ENCODE measurements around the gene TRAPPC14. TPM values are rescaled to one million over a fixed set of nuclear protein-coding genes. Genes with fewer than 3 reads are reported as not detected.

The TRAPPC14 gene
- total and polyA plus RNA-seq, 9 of the 15 experiments (the other 6 are each of a cell fraction or from before 2014, with no cell fraction given): 0.42 to 45.9 (median 18.2) TPM

GRCh38 chr7:100148559-100149328 lies 9.8 kb downstream of the TRAPPC14 start, which contains the start of gene LAMTOR4 (continued):
- TF ChIP-seq TBL1XR1 (IDR thresholded peaks at IDR 0.05; ENCODE audit: low read length in 2 of 2): no peak; a peak in 1 of 4 replicates
- no peak for TF ChIP-seq XRCC4 (IDR thresholded peaks at IDR 0.05; ENCODE audit: extremely low read depth, insufficient read depth, insufficient read length)
- TF ChIP-seq ATF1 (CRISPR knock-in tag; IDR thresholded peaks at IDR 0.05): no peak
- TF ChIP-seq ATF1 (tag; IDR thresholded peaks at IDR 0.05): peak; percentile 95
- peak; percentile 97 for TF ChIP-seq ASH1L (IDR thresholded peaks at IDR 0.05; ENCODE audit: borderline replicate concordance, low read depth, partially characterized antibody)
- TF ChIP-seq POLR2A (conservative IDR thresholded peaks at IDR 0.05): peak; percentile 92
- TF ChIP-seq C11orf30 (IDR thresholded peaks at IDR 0.05; ENCODE audit: low read depth): no peak; the same call in 1 of the 2 replicates
- no peak for TF ChIP-seq TGIF2 (CRISPR knock-in tag; IDR thresholded peaks at IDR 0.05)
- TF ChIP-seq LCOR (CRISPR knock-in tag; IDR thresholded peaks at IDR 0.05): peak; percentile 95; the same call in 1 of the 2 replicates
- TF ChIP-seq ZFP30 (CRISPR knock-in tag; IDR thresholded peaks at IDR 0.05; ENCODE audit: borderline replicate concordance): no peak
- no peak for TF ChIP-seq ZBTB8A (IDR thresholded peaks at IDR 0.05; ENCODE audit: partially characterized antibody)
- TF ChIP-seq SP2 (IDR thresholded peaks at IDR 0.05; ENCODE audit: extremely low read depth, low read depth, low read length, poor library complexity, severe bottlenecking): peak; percentile 92
- TF ChIP-seq SUPT5H (IDR thresholded peaks at IDR 0.05): peak; percentile 92
- peak; percentile 54; the same call in 1 of the 2 replicates for TF ChIP-seq SMAD4 (CRISPR knock-in tag; conservative IDR thresholded peaks at IDR 0.05)
- TF ChIP-seq KLF16 (IDR thresholded peaks at IDR 0.05): no peak
- no peak for TF ChIP-seq BRCA1 (IDR thresholded peaks at IDR 0.05)
- TF ChIP-seq BRCA1 (CRISPR knock-in tag; IDR thresholded peaks at IDR 0.05): no peak
- TF ChIP-seq MITF (IDR thresholded peaks at IDR 0.05): peak; percentile 76; the same call in 1 of the 2 replicates
- peak; percentile 0 for TF ChIP-seq CCNT2 (IDR thresholded peaks at IDR 0.05; ENCODE audit: borderline replicate concordance, extremely low read depth, insufficient read length, low read depth, low read length)
- TF ChIP-seq RBFOX2 (IDR thresholded peaks at IDR 0.05; ENCODE audit: low read depth, low read length): peak; percentile 89
- TF ChIP-seq CTBP1 (IDR thresholded peaks at IDR 0.05; ENCODE audit: borderline replicate concordance): peak; percentile 81
- TF ChIP-seq ELK1 (CRISPR knock-in tag; IDR thresholded peaks at IDR 0.05): no peak
- TF ChIP-seq TAF1 (IDR thresholded peaks at IDR 0.05; ENCODE audit: control insufficient read depth, extremely low read depth, insufficient read depth, low read length, severe bottlenecking): peak; percentile 73
- TF ChIP-seq THRAP3 (IDR thresholded peaks at IDR 0.05; ENCODE audit: borderline replicate concordance): no peak
- no peak for TF ChIP-seq ZNF584 (CRISPR knock-in tag; IDR thresholded peaks at IDR 0.05; ENCODE audit: low read depth)
- 0 out of 2 replicates have a peak, but pooled peaks have one; percentile 22 for TF ChIP-seq TAL1 (IDR thresholded peaks at IDR 0.05)
- TF ChIP-seq RAD51 (IDR thresholded peaks at IDR 0.05; ENCODE audit: borderline replicate concordance, low read depth): peak; percentile 98
- peak; percentile 82 for TF ChIP-seq ETV5 (CRISPR knock-in tag; IDR thresholded peaks at IDR 0.05; ENCODE audit: low read depth)
- no peak for TF ChIP-seq ZKSCAN8 (CRISPR knock-in tag; IDR thresholded peaks at IDR 0.05)
- TF ChIP-seq POLR2G (IDR thresholded peaks at IDR 0.05; ENCODE audit: low read depth, low read length): peak; percentile 89
